GM12878 (cell line): ENCODE results near the gene CDH1. TPM values are rescaled to one million over a fixed set of nuclear protein-coding genes. Genes with fewer than 3 reads are reported as not detected.

Source experiments
- ATAC-seq: fragments of 200-7000 bp; cut with Tn5 transposase; 3 replicates; pipeline ENCODE4 v1.9.1; 2020; ENCODE audit warnings: mild to moderate bottlenecking, moderate library complexity
- BruUV-seq: library from RNA; stranded (reverse); fragments of 400-500 nt; replicated peaks from 2 replicates; lab custom pipeline; 2021; lab: Mats Ljungman, UMichigan
- CTCF ChIA-PET: fragments of 300-600 bp; sonication (Branson Sonifier 250); formaldehyde crosslinking; extraction: SDS; loops from one replicate; lab custom pipeline; 2021; ENCODE audit warnings: inconsistent platforms; lab: Yijun Ruan, JAX
- POLR2A ChIA-PET: fragments of 350-600 bp; formaldehyde crosslinking; extraction: SDS; loops from one replicate; lab custom pipeline; 2021; ENCODE audit warnings: inconsistent platforms; lab: Charles Lee
- RAD21 ChIA-PET: fragments of 300-600 bp; sonication (Branson Sonifier 250); formaldehyde crosslinking; loops from one replicate; lab custom pipeline; 2023; ENCODE audit warnings: antibody characterized with exemption; ENCODE audit not compliant: unreplicated experiment; lab: Charles Lee
- SMC1A ChIA-PET: fragments of 300-600 bp; sonication (Branson Sonifier 250); formaldehyde crosslinking; loops from one replicate; lab custom pipeline; 2023; ENCODE audit not compliant: unreplicated experiment, uncharacterized antibody; lab: Charles Lee
- DNase-seq: peaks from one replicate; pipeline ENCODE4 v3.0.0-alpha.2; 2011; ENCODE audit warnings: low read depth, low spot score
- FAIRE-seq: peaks from 3 replicates; lab custom pipeline; 2011; peaks lifted over from hg19 to GRCh38; lab: Jason Lieb, UNC
- H2AFZ ChIP-seq: 2 replicates; pipeline ENCODE4 v1.6.0; 2011; ENCODE audit warnings: low read depth, low read length, control low read depth; ENCODE audit not compliant: control insufficient read depth
- H3K27ac ChIP-seq: 2 replicates; pipeline ENCODE4 v1.5.1; 2011; ENCODE audit warnings: control low read depth; ENCODE audit not compliant: control insufficient read depth, insufficient read depth
- H3K27me3 ChIP-seq, 2 experiments: replicated peaks in 1 of 2; 2 replicates each; pipeline versions ENCODE4 v1.6.0 to v1.6.1; 2011; ENCODE audit warnings: low read length in 1 of 2; ENCODE audit not compliant: control insufficient read depth in 2 of 2, insufficient read depth in 2 of 2
- H3K36me3 ChIP-seq, 2 experiments: 2 replicates each; pipeline ENCODE4 v1.5.1; 2011; ENCODE audit warnings: low read length in 1 of 2; ENCODE audit not compliant: control insufficient read depth in 2 of 2, insufficient read depth in 2 of 2
- H3K4me1 ChIP-seq: 2 replicates; pipeline ENCODE4 v1.6.1; 2011; ENCODE audit warnings: mild to moderate bottlenecking, low read length, moderate library complexity, mixed read lengths; ENCODE audit not compliant: control insufficient read depth, insufficient read depth
- H3K4me2 ChIP-seq: 2 replicates; pipeline ENCODE4 v1.6.0; 2011; ENCODE audit warnings: control low read depth; ENCODE audit not compliant: control insufficient read depth, insufficient read depth
- H3K4me3 ChIP-seq: fragments of 200-600 bp; sonication (generic); 2 replicates; pipeline ENCODE4 v1.5.1; 2016
- H3K79me2 ChIP-seq: 2 replicates; pipeline ENCODE4 v1.6.0; 2011; ENCODE audit warnings: low read length; ENCODE audit not compliant: control insufficient read depth, insufficient read depth
- H3K9ac ChIP-seq: 2 replicates; pipeline ENCODE4 v1.8.0; 2011; ENCODE audit warnings: low read length, control low read depth, mixed read lengths; ENCODE audit not compliant: control insufficient read depth, insufficient read depth
- H3K9me3 ChIP-seq: replicated peaks from 3 replicates; pipeline ENCODE4 v1.5.1; 2011; ENCODE audit warnings: mild to moderate bottlenecking, low read length; ENCODE audit not compliant: control insufficient read depth, insufficient read depth
- H4K20me1 ChIP-seq: 2 replicates; pipeline ENCODE4 v1.6.0; 2011; ENCODE audit not compliant: control insufficient read depth, insufficient read depth
- ATF7 ChIP-seq: fragments of 450-650 bp; IDR thresholded peaks from 2 replicates; pipeline ENCODE4 v1.6.1; 2016; ENCODE audit warnings: low read depth, mild to moderate bottlenecking
- CREM ChIP-seq: IDR thresholded peaks from 2 replicates; pipeline ENCODE4 v1.6.1; 2014; ENCODE audit warnings: antibody characterized with exemption, low read depth
- MEF2A ChIP-seq: IDR thresholded peaks from 2 replicates; pipeline ENCODE4 v1.6.1; 2011; ENCODE audit warnings: low read depth, mild to moderate bottlenecking, low read length, moderate library complexity; ENCODE audit not compliant: insufficient read depth
- MYC ChIP-seq: IDR thresholded peaks from 2 replicates; pipeline ENCODE4 v1.6.1; 2011; ENCODE audit warnings: mild to moderate bottlenecking, low read length, moderate library complexity, inconsistent platforms; ENCODE audit not compliant: insufficient read depth, insufficient replicate concordance, insufficient read length, severe bottlenecking
- NFIC ChIP-seq: IDR thresholded peaks from 2 replicates; pipeline ENCODE4 v1.6.1; 2012; ENCODE audit warnings: low read depth, mild to moderate bottlenecking, inconsistent platforms, low read length, moderate library complexity
- POU2F2 ChIP-seq: IDR thresholded peaks from 3 replicates; pipeline ENCODE4 v1.6.1; 2011; ENCODE audit warnings: low read depth, mild to moderate bottlenecking, low read length, borderline replicate concordance
- SUPT20H ChIP-seq: IDR thresholded peaks from 2 replicates; pipeline ENCODE4 v1.6.1; 2011; ENCODE audit warnings: low read depth, mild to moderate bottlenecking, low read length, moderate library complexity, borderline replicate concordance; ENCODE audit not compliant: control insufficient read depth
- YY1 ChIP-seq: IDR thresholded peaks from 2 replicates; pipeline ENCODE4 v1.6.1; 2011; ENCODE audit warnings: low read depth, mild to moderate bottlenecking, low read length
- WGBS: methylation state at CpG from one replicate; pipeline ENCODE4 v1.1.6; 2016; ENCODE audit warnings: low lambda C conversion rate; ENCODE audit not compliant: insufficient replicate concordance, insufficient coverage; ENCODE audit errors: missing lambda C conversion rate; 5-methylcytosine and 5-hydroxymethylcytosine counted together
- in situ Hi-C: fragments of 300-500 bp; cut with MboI; formaldehyde crosslinking; loops from 9 replicates; pipeline ENCODE4 v1.14.3; 2018; ENCODE audit warnings: mixed read lengths
- intact Hi-C: fragments of 100-400 bp; cut with micrococcal nuclease; formaldehyde crosslinking; loops from one replicate; pipeline ENCODE4 v1.14.2; 2022; ENCODE audit not compliant: unreplicated experiment
- polyA plus RNA-seq, 11 experiments: library from polyadenylated mRNA; depleted of rRNA in 4 of 11; unstranded in 6 of 11; stranded (reverse) in 5 of 11; fragments of >200 nt; fragmentation: Nextera tagmentation in 4 of 11; fragmentation: Illumina TruSeq in 1 of 11; extraction: Ambion mirVana in 4 of 11; extraction: Trizol in 1 of 11; gene quantifications; 1 replicate in 1 of 11; 2 replicates in 10 of 11; pipeline versions ENCODE4 v1.2.1 to v1.2.3, GENCODE V29; 2011 to 2016; ENCODE audit warnings: inconsistent platforms in 2 of 11, missing spikeins in 2 of 11, low read depth in 1 of 11
- total RNA-seq, 4 experiments: library from RNA; depleted of rRNA in 3 of 4; stranded (reverse); fragments of >200 nt in 3 of 4; fragmentation: Illumina TruSeq in 1 of 4; extraction: Trizol in 1 of 4; gene quantifications; 2 replicates each; pipeline versions ENCODE4 v1.2.1 to v1.2.3, GENCODE V29; 2013 to 2021
- TF ChIP-seq, protein P1 (sequence below): fragments of 450-650 bp; IDR thresholded peaks from 2 replicates; pipeline ENCODE4 v1.6.1; 2016; ENCODE audit warnings: mild to moderate bottlenecking

The CDH1 gene
- total and polyA plus RNA-seq, 10 of the 15 experiments (the other 5 are each of a cell fraction or from before 2014, with no cell fraction given), result 2.2 to 30.6 (median 17.7) TPM

DNA sequence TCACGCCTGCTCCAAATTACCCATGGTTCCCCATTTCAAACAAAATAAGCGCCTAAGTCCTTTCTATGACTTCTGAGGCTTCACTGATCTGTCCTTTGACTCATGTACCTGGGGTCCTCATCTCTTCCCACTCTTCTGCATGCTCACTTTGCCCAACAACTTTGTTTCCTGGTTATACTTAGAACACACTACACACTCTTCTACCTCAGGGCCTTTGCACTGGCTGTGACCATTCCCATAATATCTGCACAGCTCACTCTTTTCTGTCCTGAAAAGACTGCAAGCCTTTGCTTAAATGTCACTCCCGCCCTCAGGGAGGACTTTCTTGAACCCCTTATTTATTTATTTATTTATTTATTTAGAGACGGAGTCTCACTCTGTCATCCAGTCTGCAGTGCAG, 14.1 kb downstream of the CDH1 start:
- H4K20me1 ChIP-seq, result no peaks in the 10 kb centered on the region
- ChIA-PET SMC1A (interaction anchor here (1.2 to 1.4 kb wide), 3 partner anchors 10 to 31 kb away, joined by 3 to 11 read pairs (median 5); no protein-coding TSS in a partner anchor), RAD21 (interaction anchor here (0.7 to 2.4 kb wide), 3 partner anchors 12 to 65 kb away, joined by 3 to 13 read pairs (median 4); no protein-coding TSS in a partner anchor), POLR2A (interaction anchor here (0.6 to 0.7 kb wide), 2 partner anchors 10 to 16 kb away, joined by 3 to 5 read pairs; no protein-coding TSS in a partner anchor)
- no peak for ATAC-seq
- H3K27ac ChIP-seq, result no peak overlapping the region
- WGBS, result 84% methylated on average over 4 of the region's 4 CpGs
- H3K4me2 ChIP-seq, result no peak overlapping the region
- H3K9me3 ChIP-seq, result no peaks in the 10 kb centered on the region
- intact Hi-C loops, result no loop called here
- BruUV-seq, result no TSS peak
- peaks cover 24% of the 10 kb centered on the region for H3K4me1 ChIP-seq
- H3K9ac ChIP-seq, result no peak overlapping the region
- no peak for DNase-seq
- no peaks in the 10 kb centered on the region for H3K36me3 ChIP-seq
- no peak overlapping the region for H2AFZ ChIP-seq
- H3K4me3 ChIP-seq, result no peak overlapping the region
- no peaks in the 10 kb centered on the region for H3K79me2 ChIP-seq
- FAIRE-seq, result no peak
- TF ChIP-seq CREM (no peak), NFIC (no peak), SUPT20H (no peak), ATF7 (no peak), MYC (no peak), MEF2A (no peak), YY1 (no peak), POU2F2 (no peak)
- TF ChIP-seq, protein P1, sequence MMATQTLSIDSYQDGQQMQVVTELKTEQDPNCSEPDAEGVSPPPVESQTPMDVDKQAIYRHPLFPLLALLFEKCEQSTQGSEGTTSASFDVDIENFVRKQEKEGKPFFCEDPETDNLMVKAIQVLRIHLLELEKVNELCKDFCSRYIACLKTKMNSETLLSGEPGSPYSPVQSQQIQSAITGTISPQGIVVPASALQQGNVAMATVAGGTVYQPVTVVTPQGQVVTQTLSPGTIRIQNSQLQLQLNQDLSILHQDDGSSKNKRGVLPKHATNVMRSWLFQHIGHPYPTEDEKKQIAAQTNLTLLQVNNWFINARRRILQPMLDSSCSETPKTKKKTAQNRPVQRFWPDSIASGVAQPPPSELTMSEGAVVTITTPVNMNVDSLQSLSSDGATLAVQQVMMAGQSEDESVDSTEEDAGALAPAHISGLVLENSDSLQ, result no peak
- TF ChIP-seq, all 136 proteins: peak for 0
- in situ Hi-C loops, result loop anchor here (25.0 kb wide), 1 partner anchor 1661 kb away; no protein-coding TSS in a partner anchor
- CTCF ChIA-PET, result interaction anchor here (0.6 to 1.7 kb wide), 3 partner anchors 18 to 49 kb away, joined by 3 to 8 read pairs (median 3); no protein-coding TSS in a partner anchor
- no peaks in the 10 kb centered on the region for H3K27me3 ChIP-seq
